Activated CD8-positive, alpha-beta memory T cell treated with anti-CD3 and anti-CD28 coated beads for 36 hours (primary cell): ENCODE measurements around the gene RAB6D. TPM values are rescaled to one million over a fixed set of nuclear protein-coding genes. Genes with fewer than 3 reads are reported as not detected.
"Not testable (repeated sequence)": the region's sequence is repeated elsewhere in the genome, so short reads cannot be mapped to it uniquely, and the experiment has no call there.

Experiments used
- CTCF ChIA-PET: fragments of 350-600 bp; sonication (Branson Sonifier 250); formaldehyde crosslinking; loops from one replicate; lab custom pipeline; 2021; ENCODE audit warnings: antibody characterized with exemption; lab: Charles Lee
- POLR2A ChIA-PET: fragments of 350-600 bp; sonication (Branson Sonifier 250); formaldehyde crosslinking; loops from one replicate; lab custom pipeline; 2021; ENCODE audit warnings: antibody characterized with exemption; lab: Charles Lee
- total RNA-seq, 2 experiments: library from RNA; stranded (reverse); gene quantifications; one replicate each; pipeline ENCODE4 v1.2.3, GENCODE V29; 2021

Gene RAB6D
- not detected for total RNA-seq

DNA sequence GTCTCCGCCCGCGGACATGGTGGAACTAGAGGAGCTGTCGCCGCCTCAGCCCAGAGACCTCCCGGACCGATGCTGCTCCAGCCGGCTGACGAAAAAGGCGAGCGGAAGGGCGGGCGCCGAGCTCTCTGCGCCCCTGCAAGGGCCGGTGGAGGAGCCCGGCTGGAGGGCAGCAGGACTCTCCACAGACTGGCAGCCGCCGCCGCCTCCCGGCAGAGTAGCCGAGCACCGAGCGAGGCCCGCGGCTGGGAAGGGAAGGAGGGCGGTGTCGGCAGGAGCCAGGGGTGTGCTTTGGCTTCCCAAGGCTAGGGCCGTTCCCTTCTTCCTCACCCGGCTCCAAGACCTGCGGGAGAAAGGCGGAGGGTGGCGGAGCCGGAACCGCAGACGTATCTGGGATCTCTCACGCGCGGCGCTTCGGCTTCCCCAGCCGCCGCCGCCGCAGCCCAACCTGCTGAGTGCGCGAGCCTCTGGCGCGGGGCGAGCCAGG, at the start of gene RAB6D:
Gene RAB6D (minus strand): TSS at position 466 of the 484 bp plus-strand sequence. CDS start 448 bp downstream, at position 18.
- POLR2A ChIA-PET, CTCF ChIA-PET: not testable (repeated sequence)

GRCh38 chr2:131413148-131413747, 49.3 kb upstream of the RAB6D start:
- CTCF ChIA-PET, result interaction anchor here (0.6 to 2.4 kb wide), 5 partner anchors 10 to 260 kb away, joined by 3 to 13 read pairs (median 5); no protein-coding TSS in a partner anchor
- POLR2A ChIA-PET, result no interaction called here

DNA sequence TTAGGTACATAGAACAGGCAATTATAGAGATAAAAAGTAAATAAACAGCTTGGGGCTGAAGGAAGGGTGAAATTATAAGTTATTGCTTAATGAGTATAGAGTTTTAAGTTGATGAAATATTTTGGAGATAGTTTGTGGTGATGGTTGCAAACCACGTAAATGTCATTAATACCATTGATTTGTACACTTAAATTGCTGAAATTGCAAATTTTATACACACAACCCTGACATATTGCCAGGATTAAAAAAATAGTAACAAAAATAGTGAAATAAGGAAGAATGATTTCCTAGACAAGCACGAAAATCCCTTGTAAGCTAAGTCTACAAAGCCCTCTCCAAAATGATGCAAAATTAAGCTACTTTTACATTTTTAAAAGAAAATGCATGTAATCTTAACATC, 46.2 kb upstream of the RAB6D start:
- POLR2A ChIA-PET, result no interaction called here
- CTCF ChIA-PET, result no interaction called here

DNA sequence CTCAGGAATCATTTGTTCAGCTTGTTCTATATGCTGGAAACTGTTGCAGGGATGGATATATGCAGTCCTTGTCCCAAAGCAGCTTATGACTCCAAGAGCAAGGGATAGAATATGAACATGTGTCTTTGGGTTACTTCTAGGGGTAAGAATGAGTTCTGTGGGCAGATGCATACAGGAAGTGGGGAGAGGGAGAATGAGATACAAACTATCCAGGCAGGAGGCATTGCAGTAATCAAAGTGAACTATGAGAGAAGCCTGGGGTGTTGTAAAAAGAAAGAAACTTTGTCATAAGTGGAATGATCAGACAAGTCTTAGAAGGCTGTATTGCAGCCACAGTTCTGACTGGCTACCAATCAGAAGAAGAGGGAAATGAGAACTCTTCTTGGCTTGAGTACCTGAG, 44.8 kb upstream of the RAB6D start:
- ChIA-PET POLR2A (no interaction called here), CTCF (no interaction called here)

GRCh38 chr2:131408207-131408606, 44.2 kb upstream of the RAB6D start:
- ChIA-PET POLR2A (no interaction called here), CTCF (no interaction called here)

GRCh38 chr2:131404753-131405152, 40.8 kb upstream of the RAB6D start:
- ChIA-PET CTCF (no interaction called here), POLR2A (interaction anchor here (0.6 kb wide), 1 partner anchor 273 kb away, joined by 3 read pairs; no protein-coding TSS in a partner anchor)

DNA sequence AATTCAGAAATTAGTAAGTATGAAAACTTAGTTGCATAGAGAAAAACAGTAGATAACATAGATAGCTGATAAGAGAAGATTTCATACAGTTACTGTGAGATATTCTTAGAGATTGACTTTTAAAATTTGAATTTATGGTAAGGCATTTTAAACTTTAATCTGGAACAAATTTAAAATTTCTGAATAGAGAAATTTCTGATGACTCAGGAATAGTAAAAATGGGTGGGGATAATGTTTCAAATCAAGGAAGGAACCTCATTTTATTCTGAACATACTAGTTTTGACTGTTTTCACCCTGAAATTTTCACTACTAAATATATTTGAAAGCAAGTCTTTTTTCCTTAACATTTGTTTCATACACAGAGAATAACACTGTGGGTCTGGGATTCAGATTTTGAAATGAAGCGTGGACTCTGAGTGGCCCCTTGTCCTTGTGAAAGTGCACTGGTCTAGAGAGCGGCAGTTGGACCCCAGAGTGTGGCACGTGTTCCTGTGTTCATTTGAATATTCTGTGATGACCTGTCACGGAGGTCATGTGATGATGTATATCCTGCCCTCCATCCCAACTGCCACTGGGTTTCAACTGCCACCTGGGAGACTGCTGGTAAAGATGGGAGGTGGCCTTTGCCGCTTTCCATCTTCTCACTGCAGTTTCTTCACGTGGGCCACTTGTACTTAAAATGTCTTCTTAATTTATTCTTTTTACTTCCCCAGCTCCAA, 38.5 kb upstream of the RAB6D start:
- CTCF ChIA-PET, result no interaction called here
- POLR2A ChIA-PET, result no interaction called here

DNA sequence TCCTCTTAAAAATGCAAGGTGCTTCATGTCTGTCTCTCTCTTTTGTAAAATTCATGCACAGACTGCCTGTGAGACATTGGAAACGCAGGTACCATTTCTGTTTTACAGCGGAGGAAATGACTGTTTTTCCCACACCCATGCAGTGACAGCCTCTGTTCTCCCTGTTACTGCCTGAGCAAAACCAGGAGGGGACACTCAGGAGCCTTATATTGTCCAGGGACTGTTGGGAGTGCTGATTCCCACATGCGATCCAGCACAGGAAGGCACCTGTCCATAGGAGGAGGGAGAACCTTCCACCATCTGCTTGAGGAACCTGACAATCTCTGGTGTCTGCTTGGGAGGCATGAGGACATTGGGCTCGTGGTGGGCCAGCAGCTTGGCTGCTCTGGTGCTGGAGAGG, 36.9 kb upstream of the RAB6D start:
- ChIA-PET POLR2A (no interaction called here), CTCF (no interaction called here)

GRCh38 chr2:131400441-131400840, 36.5 kb upstream of the RAB6D start:
- CTCF ChIA-PET, POLR2A ChIA-PET: not testable (repeated sequence)

GRCh38 chr2:131396209-131396608, 32.2 kb upstream of the RAB6D start:
- POLR2A ChIA-PET, result interaction anchor here (0.6 kb wide), 1 partner anchor 71 kb away, joined by 4 read pairs; no protein-coding TSS in a partner anchor
- CTCF ChIA-PET, result not testable (repeated sequence)

DNA sequence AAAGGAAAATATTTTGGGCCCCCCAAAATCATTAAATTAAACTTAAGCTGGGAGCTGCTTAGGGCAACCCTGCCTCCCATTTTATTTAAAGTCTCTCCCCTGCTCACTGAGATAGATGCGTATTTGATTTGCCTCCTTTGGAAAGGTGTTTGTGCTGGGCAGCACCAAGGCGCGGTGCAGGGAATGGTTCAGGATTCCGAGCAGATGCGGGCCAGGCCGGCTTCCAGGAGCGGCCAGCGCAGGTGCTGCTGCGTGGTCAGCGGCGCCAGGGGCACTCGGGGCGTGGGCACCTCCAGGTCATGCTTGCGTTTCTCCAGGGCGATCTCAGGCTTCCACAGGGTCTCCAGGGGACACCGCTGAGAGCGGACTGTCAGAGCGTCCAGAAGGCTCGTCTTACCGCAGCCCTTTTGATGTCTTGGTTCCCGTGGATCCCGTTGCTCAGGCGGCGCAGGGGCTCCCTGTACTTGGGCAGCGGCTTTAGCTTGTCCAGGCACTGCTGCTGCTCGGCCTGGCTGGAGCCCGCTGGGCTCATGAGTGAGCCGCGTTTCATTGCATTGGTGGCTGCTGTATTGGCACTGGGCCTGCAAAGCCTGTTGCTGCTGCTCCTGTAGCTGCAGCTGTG, 31.2 kb upstream of the RAB6D start:
- POLR2A ChIA-PET, CTCF ChIA-PET: not testable (repeated sequence)

DNA sequence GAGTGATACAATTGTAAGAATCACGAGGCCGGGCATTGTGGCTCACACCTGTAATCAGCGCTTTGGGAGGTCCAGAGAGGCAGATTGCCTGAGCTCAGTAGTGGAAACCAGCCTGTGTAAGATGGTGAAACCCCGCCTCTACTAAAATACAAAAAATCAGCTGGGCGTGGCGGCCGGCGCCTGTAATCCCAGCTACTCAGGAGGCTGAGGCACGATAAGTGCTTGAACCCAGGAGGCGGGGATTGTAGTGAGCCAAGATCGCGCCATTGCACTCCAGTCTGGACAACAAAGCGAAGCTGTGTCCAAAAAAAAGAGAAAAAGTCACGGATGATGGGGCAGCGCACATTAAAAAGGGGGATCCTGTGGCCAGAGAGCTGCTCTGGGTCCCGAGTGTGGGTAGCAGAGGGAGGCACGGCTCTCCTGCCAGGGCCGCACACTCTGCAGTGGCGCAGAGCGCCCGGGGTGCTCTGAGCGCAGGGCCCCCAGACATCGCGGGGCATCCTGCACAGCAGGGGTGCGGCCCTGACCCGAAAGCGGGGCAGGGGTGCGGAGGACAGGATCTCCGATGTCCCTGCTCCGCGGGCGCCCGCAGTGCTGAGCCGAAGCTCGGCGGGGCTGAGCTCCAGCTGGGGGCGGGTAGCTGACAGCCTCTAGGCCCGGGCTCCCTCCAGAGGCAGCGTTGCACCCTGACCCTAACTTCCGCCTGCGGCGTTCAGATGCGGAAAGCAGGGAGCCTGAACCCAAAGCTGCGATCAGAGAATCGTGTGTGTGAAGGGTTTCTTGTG, 30.4 kb upstream of the RAB6D start:
- ChIA-PET POLR2A (no interaction called here), CTCF (no interaction called here)

- CTCF ChIA-PET, result interaction anchor here (0.6 kb wide), 1 partner anchor 1503 kb away, joined by 4 read pairs; no protein-coding TSS in a partner anchor
- POLR2A ChIA-PET, result not testable (repeated sequence)
These were observed 28.0 kb upstream of the RAB6D start for GRCh38 chr2:131391953-131392352.

GRCh38 chr2:131391471-131391870, 27.5 kb upstream of the RAB6D start:
- POLR2A ChIA-PET, result not testable (repeated sequence)

DNA sequence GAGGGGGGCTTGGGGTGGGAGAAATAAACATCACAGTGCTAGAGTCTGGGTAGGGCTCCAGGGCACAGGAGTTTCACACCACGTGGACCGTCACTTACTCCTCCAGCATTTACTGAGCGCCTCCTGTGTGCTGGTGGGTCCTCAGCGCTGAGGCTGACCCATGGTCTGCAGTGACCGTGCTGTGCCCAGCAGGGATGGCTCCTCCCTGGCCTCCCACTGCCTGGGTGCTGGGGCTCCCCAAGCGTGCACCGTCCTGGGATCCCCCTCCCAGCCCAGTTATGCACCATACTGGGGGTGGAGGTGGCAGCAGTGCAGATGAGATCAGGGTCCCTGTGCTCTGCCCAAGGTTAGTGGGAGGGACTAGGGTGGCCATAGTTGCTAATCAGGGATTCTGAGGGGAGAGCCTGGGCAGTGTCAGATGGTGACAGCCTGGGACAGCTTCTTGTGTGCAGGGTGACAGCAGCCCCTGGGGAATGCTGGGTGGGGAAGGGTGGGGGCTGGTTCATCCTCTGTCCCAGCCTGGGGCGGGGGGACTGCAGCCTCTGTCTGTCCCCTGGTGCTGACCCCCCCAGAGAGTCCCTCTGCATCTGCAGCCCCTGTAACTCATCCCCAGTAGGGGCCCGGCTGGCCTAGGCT, 26.6 kb upstream of the RAB6D start:
- CTCF ChIA-PET, POLR2A ChIA-PET: not testable (repeated sequence)

More at GRCh38 chr2:131391471-131391870, 27.5 kb upstream of the RAB6D start:
- CTCF ChIA-PET, result not testable (repeated sequence)

DNA sequence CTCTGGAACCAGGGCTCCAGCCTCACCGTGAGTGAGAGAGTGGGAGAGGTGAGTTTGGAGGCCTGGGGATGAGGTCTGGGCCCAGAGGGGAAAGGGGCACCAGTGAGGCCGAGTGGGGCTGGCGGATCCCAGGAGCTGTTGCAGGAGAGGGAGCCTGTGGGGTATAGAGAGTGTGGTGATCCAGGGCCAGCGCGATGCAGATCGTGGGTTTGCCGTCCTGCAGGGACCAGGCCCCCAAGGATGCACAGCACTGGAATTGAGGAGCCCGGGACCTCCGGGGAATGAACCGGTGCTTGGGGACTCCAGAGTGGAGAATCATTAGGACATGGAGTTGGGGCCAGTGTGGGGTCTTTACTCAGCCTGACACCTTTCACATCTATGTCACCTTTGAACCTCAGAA, 25.7 kb upstream of the RAB6D start:
- CTCF ChIA-PET, result no interaction called here
- POLR2A ChIA-PET, result no interaction called here

DNA sequence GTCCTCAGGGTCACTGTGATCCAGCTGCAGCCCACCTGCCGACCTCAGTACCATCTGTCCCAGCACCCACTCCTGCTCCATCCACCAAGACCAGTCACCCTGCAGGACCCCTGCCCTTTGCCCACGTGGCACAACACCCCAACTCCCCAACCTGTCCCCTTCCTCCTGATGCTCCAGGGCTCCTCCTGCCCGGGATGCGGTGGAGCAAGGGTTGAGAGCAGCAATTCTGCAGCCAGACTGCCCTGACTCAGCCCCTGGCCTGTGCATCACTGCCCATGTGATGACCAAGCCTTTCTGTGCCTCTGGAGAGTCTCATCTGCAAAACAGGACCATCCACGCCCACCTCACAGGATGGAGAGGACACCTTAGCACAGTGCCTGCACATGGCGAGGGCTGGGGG, 24.9 kb upstream of the RAB6D start:
- CTCF ChIA-PET, POLR2A ChIA-PET: not testable (repeated sequence)

GRCh38 chr2:131373111-131373510, 9.1 kb upstream of the RAB6D start:
- POLR2A ChIA-PET, CTCF ChIA-PET: not testable (repeated sequence)

DNA sequence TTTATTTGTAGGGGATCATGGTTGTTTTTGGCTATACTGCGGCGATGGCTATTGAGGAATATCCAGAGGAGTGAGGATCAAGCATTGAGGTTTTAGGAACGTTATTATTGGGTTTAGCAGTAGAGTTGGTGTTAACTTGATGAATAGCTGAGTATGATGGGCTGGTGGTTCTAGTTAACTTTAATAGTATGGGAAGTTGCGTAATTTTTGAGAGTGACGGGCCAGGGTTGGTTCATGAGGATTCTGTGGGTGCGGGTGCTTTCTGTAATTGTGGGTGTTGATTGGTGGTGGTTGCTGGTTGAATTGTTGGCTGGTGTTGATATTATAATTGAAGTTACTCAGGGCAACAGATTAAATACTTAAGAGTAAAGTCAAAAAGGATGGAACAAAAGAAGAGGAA, 6.0 kb upstream of the RAB6D start:
- POLR2A ChIA-PET, result no interaction called here
- CTCF ChIA-PET, result no interaction called here
